ENCODE measurements around the gene XDH. TPM values are rescaled to one million over a fixed set of nuclear protein-coding genes. Genes with fewer than 3 reads are reported as not detected.

XDH gene
- total RNA-seq: 10 to 100 TPM in 1 of 5 donors, 1 to 10 TPM in 3, under 1 TPM in 1; 0.87 to 40.8 (median 3.6) TPM
- polyA plus RNA-seq: 1 to 10 TPM in 1 of 3 donors, under 1 TPM in 2; 0.06 to 2.3 (median 0.15) TPM
- long read RNA-seq, donor 1: 0 reads
- long read RNA-seq, donor 2: 0 reads
- long read RNA-seq, donor 3: 0 reads
- long read RNA-seq, donor 4: 0 reads
- long read RNA-seq, donor 5: 0 reads
- long read RNA-seq, donor 6: 0 reads
- long read RNA-seq, donor 7: 0 reads
- long read RNA-seq, donor 8: 0 reads
- long read RNA-seq, donor 9: 0 reads
- long read RNA-seq, donor 10: 0 reads

- Histone ChIP-seq H3K9me3 (peaks cover 0 to 16% (median 7%) of the 10 kb centered on the region in 4 donors), H3K27me3 (no peaks in the 10 kb centered on the region), H3K4me3 (peak within 1 kb of the TSS in 1 of 4 donors; percentile 21), H3K4me1 (peaks cover 0 to 28% (median 13%) of the 10 kb centered on the region in 4 donors), H3K27ac (peak within 1 kb of the TSS in 1 of 5 donors; percentile 43), H3K36me3 (no peaks in the 10 kb centered on the region)
- intact Hi-C loops (cut with DNase I; ENCODE audit: low total_unique reads): no loop called here
- peak; percentile 59 to 77 for DNase-seq
- 29 to 59% (median 40%) methylated on average over 5 of the region's 5 CpGs for WGBS, 5 donors
- peak in 2 of 3 donors; percentile 64 to 76 for TF ChIP-seq POLR2AphosphoS5 (IDR thresholded peaks at IDR 0.05)
- no peak for TF ChIP-seq POLR2A (IDR thresholded peaks at IDR 0.05)
These were observed at the start of gene XDH for GRCh38 chr2:31414601-31415241. TSS of gene XDH (minus strand) at chr2:31414742. CDS start at chr2:31414666, 76 bp downstream.

- intact Hi-C loops (cut with DNase I; ENCODE audit: low total_unique reads): no loop called here
- peaks cover 3 to 51% (median 37%) of the 10 kb centered on the region in 4 donors for H3K9me3 ChIP-seq
- no peak for TF ChIP-seq EP300 (IDR thresholded peaks at IDR 0.05)
- TF ChIP-seq POLR2AphosphoS5 (IDR thresholded peaks at IDR 0.05): no peak
- TF ChIP-seq POLR2A (IDR thresholded peaks at IDR 0.05): no peak
- no peak for TF ChIP-seq CTCF (IDR thresholded peaks at IDR 0.05)
These were observed 43.1 kb upstream of the XDH start for GRCh38 chr2:31457651-31458050.

GRCh38 chr2:31446848-31447247, 32.3 kb upstream of the XDH start:
- no peaks in the 10 kb centered on the region for H3K4me1 ChIP-seq
- WGBS, 5 donors: 70 to 76% (median 74%) methylated on average over 3 of the region's 3 CpGs
- H3K36me3 ChIP-seq: no peaks in the 10 kb centered on the region
- intact Hi-C loops (cut with DNase I; ENCODE audit: low total_unique reads): no loop called here
- TF ChIP-seq EP300 (IDR thresholded peaks at IDR 0.05) (no peak), POLR2AphosphoS5 (IDR thresholded peaks at IDR 0.05) (no peak), POLR2A (IDR thresholded peaks at IDR 0.05) (no peak)
- DNase-seq: no peak
- H3K4me3 ChIP-seq: no peak overlapping the region
- H3K9me3 ChIP-seq: peaks cover 4 to 32% (median 25%) of the 10 kb centered on the region in 4 donors
- no peak overlapping the region for H3K27ac ChIP-seq
- H3K27me3 ChIP-seq: no peaks in the 10 kb centered on the region

More at GRCh38 chr2:31457651-31458050, 43.1 kb upstream of the XDH start:
- WGBS, 5 donors: 75 to 81% (median 78%) methylated on average over 4 of the region's 4 CpGs
- DNase-seq: no peak
- no peak overlapping the region for H3K27ac ChIP-seq
- no peaks in the 10 kb centered on the region for H3K27me3 ChIP-seq
- no peak overlapping the region for H3K4me3 ChIP-seq
- H3K4me1 ChIP-seq: no peaks in the 10 kb centered on the region
- no peaks in the 10 kb centered on the region for H3K36me3 ChIP-seq

GRCh38 chr2:31442376-31442775, 27.8 kb upstream of the XDH start:
- intact Hi-C loops (cut with DNase I; ENCODE audit: low total_unique reads): no loop called here
- Histone ChIP-seq H3K36me3 (no peaks in the 10 kb centered on the region), H3K4me3 (no peak overlapping the region), H3K27me3 (no peaks in the 10 kb centered on the region), H3K9me3 (peaks cover 0 to 13% (median 5%) of the 10 kb centered on the region in 4 donors), H3K27ac (no peak overlapping the region), H3K4me1 (no peaks in the 10 kb centered on the region)
- WGBS, 5 donors: 62 to 75% (median 69%) methylated on average over 2 of the region's 2 CpGs
- TF ChIP-seq CTCF (IDR thresholded peaks at IDR 0.05) (no peak), POLR2A (IDR thresholded peaks at IDR 0.05) (no peak), EP300 (IDR thresholded peaks at IDR 0.05) (no peak), POLR2AphosphoS5 (IDR thresholded peaks at IDR 0.05) (no peak)
- DNase-seq: no peak

- H3K36me3 ChIP-seq: no peaks in the 10 kb centered on the region
- no peaks in the 10 kb centered on the region for H3K27me3 ChIP-seq
- H3K9me3 ChIP-seq: peaks cover 0 to 13% (median 5%) of the 10 kb centered on the region in 4 donors
- WGBS, 5 donors: 44 to 79% (median 59%) methylated on average over 2 of the region's 2 CpGs
- H3K4me1 ChIP-seq: no peaks in the 10 kb centered on the region
- DNase-seq: no peak
- H3K27ac ChIP-seq: no peak overlapping the region
- H3K4me3 ChIP-seq: no peak overlapping the region
- TF ChIP-seq POLR2AphosphoS5 (IDR thresholded peaks at IDR 0.05) (no peak), CTCF (IDR thresholded peaks at IDR 0.05) (no peak), POLR2A (IDR thresholded peaks at IDR 0.05) (no peak), EP300 (IDR thresholded peaks at IDR 0.05) (no peak)
- intact Hi-C loops (cut with DNase I; ENCODE audit: low total_unique reads): no loop called here
These were observed 26.2 kb upstream of the XDH start for GRCh38 chr2:31440764-31441163.
